SK-N-SH (cell line): ENCODE results near the gene MAP4K4.

Experiments used
- CTCF ChIP-seq: fragments of 200-600 bp; sonication (generic); IDR thresholded peaks from 2 replicates; pipeline ENCODE4 v1.6.1; 2017; ENCODE audit warnings: antibody characterized with exemption, mild to moderate bottlenecking, moderate library complexity
- POLR2AphosphoS5 ChIP-seq: IDR thresholded peaks from 2 replicates; pipeline ENCODE4 v1.6.1; 2012; ENCODE audit warnings: low read depth, low read length
- SMC3 ChIP-seq: IDR thresholded peaks from 2 replicates; pipeline ENCODE4 v1.6.1; 2012; ENCODE audit warnings: low read depth, low read length, improper control_type of control experiment
- TEAD4 ChIP-seq: IDR thresholded peaks from 2 replicates; pipeline ENCODE4 v1.4.0; 2012; ENCODE audit warnings: mild to moderate bottlenecking, borderline replicate concordance; ENCODE audit not compliant: insufficient read depth

- TF ChIP-seq CTCF = no peak
- no peak for TF ChIP-seq SMC3
- no peak for TF ChIP-seq TEAD4
- TF ChIP-seq POLR2AphosphoS5 = no peak
Measured at GRCh38 chr2:101771227-101771902, 73.9 kb downstream of the MAP4K4 start.
